Kidney glomerular epithelial cell (primary cell): Measurements from ENCODE around the gene PLCL2.

Source experiments
- DNase-seq: peaks from one replicate; lab custom pipeline; 2025; lab: John Stamatoyannopoulos, UW

PLCL2 gene

GRCh38 chr3:16896094-16896627 is 11.4 kb downstream of the PLCL2 start:
- no peak for DNase-seq

- DNase-seq: no peak
Measured at GRCh38 chr3:16896820-16897219, 12.1 kb downstream of the PLCL2 start.

GRCh38 chr3:16897254-16897926 is 12.6 kb downstream of the PLCL2 start:
- peak; percentile 21 for DNase-seq

- DNase-seq: no peak
Measured at GRCh38 chr3:16898595-16899395, 14.0 kb downstream of the PLCL2 start.

GRCh38 chr3:16899919-16900318 is 15.2 kb downstream of the PLCL2 start:
- no peak for DNase-seq

- no peak for DNase-seq
Measured at GRCh38 chr3:16900779-16901440, 16.2 kb downstream of the PLCL2 start.

GRCh38 chr3:16904423-16905417 is 20.0 kb downstream of the PLCL2 start:
- no peak for DNase-seq

GRCh38 chr3:16905704-16906103 is 20.9 kb downstream of the PLCL2 start:
- DNase-seq: no peak

- DNase-seq: no peak
Measured at GRCh38 chr3:16906682-16907081, 21.9 kb downstream of the PLCL2 start.

- DNase-seq: no peak
Measured at GRCh38 chr3:16907243-16907642, 22.5 kb downstream of the PLCL2 start.

GRCh38 chr3:16908016-16908807 is 23.5 kb downstream of the PLCL2 start:
- no peak for DNase-seq

- DNase-seq: no peak
Measured at GRCh38 chr3:16908896-16909295, 24.1 kb downstream of the PLCL2 start.

GRCh38 chr3:16909802-16910201 is 25.0 kb downstream of the PLCL2 start:
- DNase-seq: no peak

GRCh38 chr3:16910207-16910606 is 25.5 kb downstream of the PLCL2 start:
- DNase-seq: no peak

GRCh38 chr3:16911916-16912315 is 27.2 kb downstream of the PLCL2 start:
- no peak for DNase-seq

- DNase-seq: no peak
Measured at GRCh38 chr3:16912400-16913263, 27.9 kb downstream of the PLCL2 start.

- no peak for DNase-seq
Measured at GRCh38 chr3:16913264-16913580, 28.5 kb downstream of the PLCL2 start.

GRCh38 chr3:16916840-16917239 is 32.1 kb downstream of the PLCL2 start:
- no peak for DNase-seq

GRCh38 chr3:16917256-16917935 is 32.6 kb downstream of the PLCL2 start:
- no peak for DNase-seq
